ENCODE measurements around the gene ACTL10. TPM values are rescaled to one million over a fixed set of nuclear protein-coding genes. Genes with fewer than 3 reads are reported as not detected.

ACTL10 gene
- polyA plus RNA-seq (2012; ENCODE audit: low read depth, missing spikeins) = 0.46 TPM

- peak; percentile 84 for FAIRE-seq
- TF ChIP-seq TAF1 (IDR thresholded peaks at IDR 0.05; ENCODE audit: low read depth, low read length) (peak; percentile 57; the same call in 1 of the 2 replicates), POU2F2 (IDR thresholded peaks at IDR 0.05; ENCODE audit: low read depth, low read length) (no peak; the same call in 1 of the 2 replicates), PAX5 (IDR thresholded peaks at IDR 0.05; ENCODE audit: insufficient read depth, low read length, severe bottlenecking) (no peak), SPI1 (IDR thresholded peaks at IDR 0.05; ENCODE audit: low read depth, low read length) (no peak), POLR2A (IDR thresholded peaks at IDR 0.05; ENCODE audit: low read depth, low read length) (peak; percentile 52; the same call in 1 of the 2 replicates), POLR2AphosphoS5 (IDR thresholded peaks at IDR 0.05; ENCODE audit: low read depth, low read length) (peak; percentile 47; the same call in 1 of the 2 replicates)
- peak; percentile 96 for DNase-seq (ENCODE audit: insufficient read length, low spot score)
These were observed at the start of gene ACTL10 for GRCh38 chr20:33666293-33667244. Gene ACTL10, plus strand, starts transcription at chr20:33666943. Its CDS starts 555 bp downstream, at chr20:33667498.

- TF ChIP-seq SPI1 (IDR thresholded peaks at IDR 0.05; ENCODE audit: low read depth, low read length) = no peak
- no peak for TF ChIP-seq POU2F2 (IDR thresholded peaks at IDR 0.05; ENCODE audit: low read depth, low read length)
- no peak for TF ChIP-seq POLR2A (IDR thresholded peaks at IDR 0.05; ENCODE audit: low read depth, low read length)
- TF ChIP-seq POLR2AphosphoS5 (IDR thresholded peaks at IDR 0.05; ENCODE audit: low read depth, low read length) = no peak
- TF ChIP-seq TAF1 (IDR thresholded peaks at IDR 0.05; ENCODE audit: low read depth, low read length) = no peak
- no peak for TF ChIP-seq PAX5 (IDR thresholded peaks at IDR 0.05; ENCODE audit: insufficient read depth, low read length, severe bottlenecking)
- no peak for DNase-seq (ENCODE audit: insufficient read length, low spot score)
- no peak for FAIRE-seq
These were observed 44.9 kb upstream of the ACTL10 start for GRCh38 chr20:33621717-33622400.

DNA sequence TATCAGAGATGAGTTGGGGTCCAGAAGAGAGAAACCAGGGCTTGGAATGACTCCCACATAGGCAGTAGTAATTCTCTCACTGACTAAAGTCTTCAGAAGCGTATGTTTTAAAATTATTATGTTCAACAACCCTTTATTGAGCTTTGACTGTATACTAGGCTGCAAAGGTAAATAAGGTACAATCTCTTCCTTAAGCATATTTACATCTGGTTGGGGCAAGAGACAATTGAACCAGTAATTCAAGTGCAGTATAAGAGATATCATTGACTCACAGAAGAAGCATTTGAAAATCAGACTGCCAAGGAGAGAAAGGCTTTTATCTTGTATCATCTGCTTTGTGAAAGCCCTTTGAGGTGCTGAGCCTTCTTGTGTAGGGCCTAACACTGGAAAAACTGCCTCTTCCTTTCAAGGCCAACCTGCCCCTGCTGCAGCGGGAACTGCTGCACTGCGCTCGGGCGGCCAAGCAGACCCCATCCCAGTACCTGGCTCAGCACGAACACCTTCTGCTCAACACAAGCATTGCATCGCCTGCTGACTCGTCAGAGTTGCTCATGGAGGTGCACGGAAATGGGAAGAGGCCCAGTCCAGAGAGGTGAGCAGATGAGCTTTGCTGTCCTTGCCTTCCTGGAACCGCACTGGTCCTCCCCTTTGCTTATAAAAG is 43.9 kb upstream of the ACTL10 start:
- no peak for TF ChIP-seq SPI1 (IDR thresholded peaks at IDR 0.05; ENCODE audit: low read depth, low read length)
- no peak for TF ChIP-seq POLR2A (IDR thresholded peaks at IDR 0.05; ENCODE audit: low read depth, low read length)
- no peak for TF ChIP-seq POLR2AphosphoS5 (IDR thresholded peaks at IDR 0.05; ENCODE audit: low read depth, low read length)
- TF ChIP-seq PAX5 (IDR thresholded peaks at IDR 0.05; ENCODE audit: insufficient read depth, low read length, severe bottlenecking) = no peak
- no peak for TF ChIP-seq POU2F2 (IDR thresholded peaks at IDR 0.05; ENCODE audit: low read depth, low read length)
- no peak for TF ChIP-seq TAF1 (IDR thresholded peaks at IDR 0.05; ENCODE audit: low read depth, low read length)
- DNase-seq (ENCODE audit: insufficient read length, low spot score) (no peak), FAIRE-seq (no peak)

DNA sequence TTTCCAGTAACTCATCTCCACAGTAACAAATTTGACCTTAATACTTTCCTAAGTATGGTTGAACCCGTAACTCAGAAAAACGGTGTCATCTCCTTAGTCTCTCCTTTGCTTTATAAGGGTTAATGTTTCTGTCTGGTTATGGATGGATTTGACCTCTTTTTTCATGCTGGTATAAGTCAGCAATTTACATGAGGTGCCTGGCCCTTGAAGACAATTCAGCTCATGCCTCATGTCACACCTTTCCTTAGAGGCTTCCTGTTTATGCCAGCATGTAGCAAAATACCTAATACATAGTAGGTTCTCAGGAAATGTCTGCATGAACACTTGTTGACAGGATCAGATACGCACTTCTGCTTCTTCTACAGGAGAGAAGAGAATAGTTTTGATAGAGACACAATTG is 42.3 kb upstream of the ACTL10 start:
- TF ChIP-seq POLR2A (IDR thresholded peaks at IDR 0.05; ENCODE audit: low read depth, low read length) (no peak), TAF1 (IDR thresholded peaks at IDR 0.05; ENCODE audit: low read depth, low read length) (no peak), PAX5 (IDR thresholded peaks at IDR 0.05; ENCODE audit: insufficient read depth, low read length, severe bottlenecking) (no peak), POU2F2 (IDR thresholded peaks at IDR 0.05; ENCODE audit: low read depth, low read length) (no peak), POLR2AphosphoS5 (IDR thresholded peaks at IDR 0.05; ENCODE audit: low read depth, low read length) (no peak), SPI1 (IDR thresholded peaks at IDR 0.05; ENCODE audit: low read depth, low read length) (no peak)
- FAIRE-seq (no peak), DNase-seq (ENCODE audit: insufficient read length, low spot score) (no peak)

- TF ChIP-seq POLR2A (IDR thresholded peaks at IDR 0.05; ENCODE audit: low read depth, low read length) (no peak), PAX5 (IDR thresholded peaks at IDR 0.05; ENCODE audit: insufficient read depth, low read length, severe bottlenecking) (no peak), SPI1 (IDR thresholded peaks at IDR 0.05; ENCODE audit: low read depth, low read length) (no peak), TAF1 (IDR thresholded peaks at IDR 0.05; ENCODE audit: low read depth, low read length) (no peak), POU2F2 (IDR thresholded peaks at IDR 0.05; ENCODE audit: low read depth, low read length) (no peak), POLR2AphosphoS5 (IDR thresholded peaks at IDR 0.05; ENCODE audit: low read depth, low read length) (no peak)
- DNase-seq (ENCODE audit: insufficient read length, low spot score) = no peak
- no peak for FAIRE-seq
These were observed 40.6 kb upstream of the ACTL10 start for GRCh38 chr20:33626190-33626589.

- TF ChIP-seq TAF1 (IDR thresholded peaks at IDR 0.05; ENCODE audit: low read depth, low read length) = no peak
- DNase-seq (ENCODE audit: insufficient read length, low spot score) (no peak), FAIRE-seq (no peak)
These were observed 39.0 kb upstream of the ACTL10 start for GRCh38 chr20:33627577-33628216.

GRCh38 chr20:33629533-33629932 is 37.2 kb upstream of the ACTL10 start:
- no peak for FAIRE-seq
- no peak for DNase-seq (ENCODE audit: insufficient read length, low spot score)
- TF ChIP-seq PAX5 (IDR thresholded peaks at IDR 0.05; ENCODE audit: insufficient read depth, low read length, severe bottlenecking) (no peak), POLR2AphosphoS5 (IDR thresholded peaks at IDR 0.05; ENCODE audit: low read depth, low read length) (no peak), POLR2A (IDR thresholded peaks at IDR 0.05; ENCODE audit: low read depth, low read length) (no peak), TAF1 (IDR thresholded peaks at IDR 0.05; ENCODE audit: low read depth, low read length) (no peak), SPI1 (IDR thresholded peaks at IDR 0.05; ENCODE audit: low read depth, low read length) (no peak), POU2F2 (IDR thresholded peaks at IDR 0.05; ENCODE audit: low read depth, low read length) (no peak)

DNA sequence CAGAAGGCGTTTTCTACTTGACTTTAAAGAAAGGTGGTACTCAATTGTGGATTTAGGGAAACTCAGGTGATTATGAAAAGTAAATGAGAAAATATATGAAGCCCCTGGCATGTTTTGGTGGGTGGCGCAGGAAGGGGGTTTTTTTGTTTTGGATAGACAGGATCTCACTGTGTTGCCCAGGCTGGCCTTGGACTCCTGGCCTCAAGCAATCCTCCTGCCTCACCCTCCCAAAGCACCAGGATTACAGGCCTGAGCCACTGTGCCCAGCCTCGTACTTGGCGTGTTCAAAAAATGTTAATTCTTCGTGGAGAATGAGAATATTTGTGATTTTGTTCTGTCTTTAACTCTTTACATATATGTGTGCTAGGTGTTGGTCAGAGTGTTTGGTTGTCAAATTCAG is 36.8 kb upstream of the ACTL10 start:
- TF ChIP-seq PAX5 (IDR thresholded peaks at IDR 0.05; ENCODE audit: insufficient read depth, low read length, severe bottlenecking) (no peak), POLR2AphosphoS5 (IDR thresholded peaks at IDR 0.05; ENCODE audit: low read depth, low read length) (no peak), TAF1 (IDR thresholded peaks at IDR 0.05; ENCODE audit: low read depth, low read length) (no peak), POU2F2 (IDR thresholded peaks at IDR 0.05; ENCODE audit: low read depth, low read length) (no peak), POLR2A (IDR thresholded peaks at IDR 0.05; ENCODE audit: low read depth, low read length) (no peak), SPI1 (IDR thresholded peaks at IDR 0.05; ENCODE audit: low read depth, low read length) (no peak)
- DNase-seq (ENCODE audit: insufficient read length, low spot score) (no peak), FAIRE-seq (no peak)

Data from GM12891 (cell line).